K562 (cell line): ENCODE data around the gene OR10P1. TPM values are rescaled to one million over a fixed set of nuclear protein-coding genes. Genes with fewer than 3 reads are reported as not detected.

Source experiments
- SMARCC2 ChIP-seq: fragments of 450-650 bp; IDR thresholded peaks from 2 replicates; pipeline ENCODE4 v1.6.1; 2017; ENCODE audit warnings: antibody characterized with exemption, moderate library complexity, mild to moderate bottlenecking, low read depth
- polyA plus RNA-seq, 8 experiments: library from polyadenylated mRNA; depleted of rRNA in 4 of 8; stranded (reverse) in 5 of 8; unstranded in 3 of 8; fragments of >200 nt; fragmentation: Nextera tagmentation in 2 of 8; fragmentation: Illumina TruSeq in 1 of 8; extraction: Ambion mirVana in 2 of 8; extraction: Trizol in 1 of 8; gene quantifications; 2 replicates each; pipeline versions ENCODE4 v1.2.1 to v1.2.3, GENCODE V29; 2011 to 2014; ENCODE audit warnings: inconsistent platforms in 1 of 8, missing spikeins in 1 of 8
- total RNA-seq, 7 experiments: library from RNA; depleted of rRNA in 6 of 7; stranded (reverse); fragments of >200 nt in 6 of 7; fragmentation: Illumina TruSeq in 2 of 7; extraction: Trizol in 2 of 7; gene quantifications; 2 replicates each; pipeline versions ENCODE4 v1.2.1 to v1.2.3, GENCODE V29; 2011 to 2021; ENCODE audit warnings: low replicate concordance in 1 of 7
- TF ChIP-seq, protein P1 (sequence below), 2 experiments: fragments of 450-650 bp; formaldehyde crosslinking in 1 of 2; IDR thresholded peaks; 2 replicates each; pipeline versions ENCODE4 v1.4.0 to v1.6.1; 2014 to 2020; ENCODE audit warnings: mild to moderate bottlenecking in 2 of 2, borderline replicate concordance in 1 of 2, low read depth in 1 of 2
- TF ChIP-seq, protein P2 (sequence below): fragments of 450-650 bp; formaldehyde crosslinking; IDR thresholded peaks from 2 replicates; pipeline ENCODE4 v1.4.0; 2022; ENCODE audit warnings: missing genetic modification characterization

OR10P1 gene
- total and polyA plus RNA-seq, 9 of the 15 experiments (the other 6 are each of a cell fraction or from before 2014, with no cell fraction given): not detected

DNA sequence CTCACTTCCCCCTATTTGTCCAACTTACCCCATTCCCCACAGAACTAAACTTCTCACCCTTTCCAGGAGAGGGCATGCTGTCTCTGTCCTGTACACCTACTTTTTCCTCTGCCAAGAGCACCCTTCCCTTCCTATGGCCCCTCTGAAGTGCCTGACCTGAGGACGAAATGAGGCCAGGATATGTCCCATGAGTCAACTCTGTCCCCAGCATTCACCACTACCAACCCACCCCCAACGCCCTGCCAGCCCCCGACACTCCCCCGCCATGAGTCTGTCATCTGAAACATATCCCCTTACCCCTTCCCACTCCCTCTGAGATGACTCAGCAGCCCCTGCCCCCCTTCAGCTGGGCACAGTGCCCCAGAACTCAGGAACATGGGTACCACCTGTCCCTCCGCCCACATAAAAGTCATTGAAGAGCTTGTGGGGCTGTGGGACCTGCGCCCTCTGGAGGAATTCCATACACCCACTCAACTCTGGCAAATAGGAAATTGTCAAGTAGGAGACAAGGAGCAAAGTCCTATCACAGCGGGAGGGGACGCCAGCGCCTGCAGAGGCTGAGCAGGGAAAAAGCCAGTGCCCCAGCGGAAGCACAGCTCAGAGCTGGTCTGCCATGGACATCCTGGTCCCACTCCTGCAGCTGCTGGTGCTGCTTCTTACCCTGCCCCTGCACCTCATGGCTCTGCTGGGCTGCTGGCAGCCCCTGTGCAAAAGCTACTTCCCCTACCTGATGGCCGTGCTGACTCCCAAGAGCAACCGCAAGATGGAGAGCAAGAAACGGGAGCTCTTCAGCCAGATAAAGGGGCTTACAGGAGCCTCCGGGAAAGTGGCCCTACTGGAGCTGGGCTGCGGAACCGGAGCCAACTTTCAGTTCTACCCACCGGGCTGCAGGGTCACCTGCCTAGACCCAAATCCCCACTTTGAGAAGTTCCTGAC is 44.7 kb downstream of the OR10P1 start (continued):
- TF ChIP-seq, protein P1, sequence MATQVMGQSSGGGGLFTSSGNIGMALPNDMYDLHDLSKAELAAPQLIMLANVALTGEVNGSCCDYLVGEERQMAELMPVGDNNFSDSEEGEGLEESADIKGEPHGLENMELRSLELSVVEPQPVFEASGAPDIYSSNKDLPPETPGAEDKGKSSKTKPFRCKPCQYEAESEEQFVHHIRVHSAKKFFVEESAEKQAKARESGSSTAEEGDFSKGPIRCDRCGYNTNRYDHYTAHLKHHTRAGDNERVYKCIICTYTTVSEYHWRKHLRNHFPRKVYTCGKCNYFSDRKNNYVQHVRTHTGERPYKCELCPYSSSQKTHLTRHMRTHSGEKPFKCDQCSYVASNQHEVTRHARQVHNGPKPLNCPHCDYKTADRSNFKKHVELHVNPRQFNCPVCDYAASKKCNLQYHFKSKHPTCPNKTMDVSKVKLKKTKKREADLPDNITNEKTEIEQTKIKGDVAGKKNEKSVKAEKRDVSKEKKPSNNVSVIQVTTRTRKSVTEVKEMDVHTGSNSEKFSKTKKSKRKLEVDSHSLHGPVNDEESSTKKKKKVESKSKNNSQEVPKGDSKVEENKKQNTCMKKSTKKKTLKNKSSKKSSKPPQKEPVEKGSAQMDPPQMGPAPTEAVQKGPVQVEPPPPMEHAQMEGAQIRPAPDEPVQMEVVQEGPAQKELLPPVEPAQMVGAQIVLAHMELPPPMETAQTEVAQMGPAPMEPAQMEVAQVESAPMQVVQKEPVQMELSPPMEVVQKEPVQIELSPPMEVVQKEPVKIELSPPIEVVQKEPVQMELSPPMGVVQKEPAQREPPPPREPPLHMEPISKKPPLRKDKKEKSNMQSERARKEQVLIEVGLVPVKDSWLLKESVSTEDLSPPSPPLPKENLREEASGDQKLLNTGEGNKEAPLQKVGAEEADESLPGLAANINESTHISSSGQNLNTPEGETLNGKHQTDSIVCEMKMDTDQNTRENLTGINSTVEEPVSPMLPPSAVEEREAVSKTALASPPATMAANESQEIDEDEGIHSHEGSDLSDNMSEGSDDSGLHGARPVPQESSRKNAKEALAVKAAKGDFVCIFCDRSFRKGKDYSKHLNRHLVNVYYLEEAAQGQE (IDR thresholded peaks at IDR 0.05; ENCODE audit: borderline replicate concordance): peak; percentile 16; the same call in 1 of the 2 replicates
- TF ChIP-seq, protein P1 (CRISPR knock-in tag; IDR thresholded peaks at IDR 0.05; ENCODE audit: low read depth): no peak
- TF ChIP-seq, protein P2, sequence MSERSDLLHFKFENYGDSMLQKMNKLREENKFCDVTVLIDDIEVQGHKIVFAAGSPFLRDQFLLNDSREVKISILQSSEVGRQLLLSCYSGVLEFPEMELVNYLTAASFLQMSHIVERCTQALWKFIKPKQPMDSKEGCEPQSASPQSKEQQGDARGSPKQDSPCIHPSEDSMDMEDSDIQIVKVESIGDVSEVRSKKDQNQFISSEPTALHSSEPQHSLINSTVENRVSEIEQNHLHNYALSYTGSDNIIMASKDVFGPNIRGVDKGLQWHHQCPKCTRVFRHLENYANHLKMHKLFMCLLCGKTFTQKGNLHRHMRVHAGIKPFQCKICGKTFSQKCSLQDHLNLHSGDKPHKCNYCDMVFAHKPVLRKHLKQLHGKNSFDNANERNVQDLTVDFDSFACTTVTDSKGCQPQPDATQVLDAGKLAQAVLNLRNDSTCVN: no peak
- no peak for TF ChIP-seq SMARCC2
- TF ChIP-seq, all 486 proteins: peak for 29
